Measurements from ENCODE around the gene MYOM1.

MYOM1 gene

GRCh38 chr18:3183103-3183717, 36.6 kb downstream of the MYOM1 start:
- DNase-seq: no peak

GRCh38 chr18:3180325-3180724, 39.4 kb downstream of the MYOM1 start:
- no peak for DNase-seq

GRCh38 chr18:3179430-3180089, 40.2 kb downstream of the MYOM1 start:
- DNase-seq: peak; percentile 83

- peak; percentile 100 for DNase-seq
Observed at GRCh38 chr18:3177902-3178687, 41.7 kb downstream of the MYOM1 start.

GRCh38 chr18:3175195-3175758, 44.5 kb downstream of the MYOM1 start:
- DNase-seq: no peak

- DNase-seq: peak; percentile 78
Observed at GRCh38 chr18:3172097-3172496, 47.7 kb downstream of the MYOM1 start.

GRCh38 chr18:3171631-3172030, 48.1 kb downstream of the MYOM1 start:
- peak; percentile 45 for DNase-seq

- DNase-seq: peak; percentile 67
Observed at GRCh38 chr18:3170441-3171161, 49.2 kb downstream of the MYOM1 start.

- DNase-seq: no peak
Observed at GRCh38 chr18:3164381-3164780, 55.4 kb downstream of the MYOM1 start.

- DNase-seq: peak; percentile 28
Observed at GRCh38 chr18:3163968-3164367, 55.8 kb downstream of the MYOM1 start.

GRCh38 chr18:3162181-3162580, 57.6 kb downstream of the MYOM1 start:
- peak; percentile 29 for DNase-seq

GRCh38 chr18:3159830-3160229, 59.9 kb downstream of the MYOM1 start:
- no peak for DNase-seq

- no peak for DNase-seq
Observed at GRCh38 chr18:3157606-3158005, 62.2 kb downstream of the MYOM1 start.

GRCh38 chr18:3157086-3157485, 62.7 kb downstream of the MYOM1 start:
- no peak for DNase-seq

GRCh38 chr18:3156325-3156640, 63.5 kb downstream of the MYOM1 start:
- DNase-seq: no peak

GRCh38 chr18:3154214-3154613, 65.6 kb downstream of the MYOM1 start:
- no peak for DNase-seq

GRCh38 chr18:3153107-3153704, 66.6 kb downstream of the MYOM1 start:
- no peak for DNase-seq

GRCh38 chr18:3152294-3152693, 67.5 kb downstream of the MYOM1 start:
- no peak for DNase-seq

- peak; percentile 39 for DNase-seq
Observed at GRCh38 chr18:3151399-3152264, 68.1 kb downstream of the MYOM1 start.

- DNase-seq: no peak
Observed at GRCh38 chr18:3150688-3151087, 69.1 kb downstream of the MYOM1 start.

GRCh38 chr18:3150274-3150673, 69.5 kb downstream of the MYOM1 start:
- DNase-seq: no peak

Data from MV-4-11 (cell line).